K562 (cell line): ENCODE results near the gene SLC52A1. TPM values are rescaled to one million over a fixed set of nuclear protein-coding genes. Genes with fewer than 3 reads are reported as not detected.

Source experiments
- ATF4 ChIP-seq: fragments of 450-650 bp; formaldehyde crosslinking; IDR thresholded peaks from 2 replicates; pipeline ENCODE4 v1.4.0; 2022; ENCODE audit warnings: mild to moderate bottlenecking, moderate library complexity
- CC2D1A ChIP-seq: fragments of 450-650 bp; IDR thresholded peaks from 2 replicates; pipeline ENCODE4 v1.6.1; 2017; ENCODE audit warnings: mild to moderate bottlenecking
- CTBP1 ChIP-seq: fragments of 450-650 bp; IDR thresholded peaks from 2 replicates; pipeline ENCODE4 v1.6.1; 2016; ENCODE audit warnings: borderline replicate concordance
- DMBX1 ChIP-seq: fragments of 250-450 bp; sonication (Bioruptor Pico); IDR thresholded peaks from 2 replicates; pipeline ENCODE4 v1.8.0; 2022; ENCODE audit warnings: inconsistent platforms, mild to moderate bottlenecking, moderate library complexity, borderline replicate concordance
- NR0B1 ChIP-seq: fragments of 450-650 bp; IDR thresholded peaks from one replicate; pipeline ENCODE4 v1.6.1; 2018; ENCODE audit warnings: mild to moderate bottlenecking, moderate library complexity; ENCODE audit not compliant: partially characterized antibody
- NRF1 ChIP-seq, 2 experiments: fragments of 450-650 bp; IDR thresholded peaks in 1 of 2; conservative IDR thresholded peaks in 1 of 2; 2 replicates each; pipeline ENCODE4 v1.6.1; 2014; ENCODE audit warnings: mild to moderate bottlenecking in 2 of 2
- PHF21A ChIP-seq: fragments of 450-650 bp; IDR thresholded peaks from 2 replicates; pipeline ENCODE4 v1.6.1; 2017; ENCODE audit warnings: low read depth, borderline replicate concordance
- RCOR1 ChIP-seq, 2 experiments: IDR thresholded peaks; 2 replicates each; pipeline ENCODE4 v1.6.1; 2012; ENCODE audit warnings: low read depth in 2 of 2, low read length in 2 of 2, borderline replicate concordance in 1 of 2, improper control_type of control experiment in 1 of 2
- SP2 ChIP-seq: IDR thresholded peaks from 2 replicates; pipeline ENCODE4 v1.6.1; 2011; ENCODE audit warnings: mild to moderate bottlenecking, low read depth, low read length, moderate library complexity; ENCODE audit not compliant: poor library complexity, severe bottlenecking; ENCODE audit errors: extremely low read depth
- TAF1 ChIP-seq: IDR thresholded peaks from 2 replicates; pipeline ENCODE4 v1.6.1; 2011; ENCODE audit warnings: mild to moderate bottlenecking, low read length, moderate library complexity; ENCODE audit not compliant: insufficient read depth, control insufficient read depth, severe bottlenecking; ENCODE audit errors: extremely low read depth
- TFAM ChIP-seq: fragments of 250-450 bp; sonication (Bioruptor Pico); conservative IDR thresholded peaks from 2 replicates; pipeline ENCODE4 v1.5.0; 2021; ENCODE audit warnings: mild to moderate bottlenecking, moderate library complexity
- XRCC5 ChIP-seq: fragments of 200-400 bp; formaldehyde crosslinking; IDR thresholded peaks from 2 replicates; pipeline ENCODE4 v1.6.1; 2017; ENCODE audit warnings: low read depth, mild to moderate bottlenecking, low read length
- ZMIZ1 ChIP-seq, 2 experiments: fragments of 150-350 bp in 1 of 2; IDR thresholded peaks; 2 replicates each; pipeline ENCODE4 v1.6.1; 2012 to 2016; ENCODE audit warnings: low read depth in 2 of 2, low read length in 2 of 2, mild to moderate bottlenecking in 1 of 2, moderate library complexity in 1 of 2
- ZNF263 ChIP-seq: sonication (generic); formaldehyde crosslinking; IDR thresholded peaks from 2 replicates; pipeline ENCODE4 v1.8.0; 2022; ENCODE audit warnings: mild to moderate bottlenecking, missing genetic modification reagents, borderline replicate concordance
- ZNF3 ChIP-seq: fragments of 250-450 bp; sonication (Bioruptor Pico); IDR thresholded peaks from 2 replicates; pipeline ENCODE4 v1.5.0; 2021; ENCODE audit warnings: mild to moderate bottlenecking, moderate library complexity
- ZNF354B ChIP-seq: fragments of 250-450 bp; sonication (Bioruptor Pico); IDR thresholded peaks from 2 replicates; pipeline ENCODE4 v1.4.0; 2020
- polyA plus RNA-seq, 8 experiments: library from polyadenylated mRNA; depleted of rRNA in 4 of 8; stranded (reverse) in 5 of 8; unstranded in 3 of 8; fragments of >200 nt; fragmentation: Nextera tagmentation in 2 of 8; fragmentation: Illumina TruSeq in 1 of 8; extraction: Ambion mirVana in 2 of 8; extraction: Trizol in 1 of 8; gene quantifications; 2 replicates each; pipeline versions ENCODE4 v1.2.1 to v1.2.3, GENCODE V29; 2011 to 2014; ENCODE audit warnings: inconsistent platforms in 1 of 8, missing spikeins in 1 of 8
- total RNA-seq, 7 experiments: library from RNA; depleted of rRNA in 6 of 7; stranded (reverse); fragments of >200 nt in 6 of 7; fragmentation: Illumina TruSeq in 2 of 7; extraction: Trizol in 2 of 7; gene quantifications; 2 replicates each; pipeline versions ENCODE4 v1.2.1 to v1.2.3, GENCODE V29; 2011 to 2021; ENCODE audit warnings: low replicate concordance in 1 of 7
- TF ChIP-seq, protein P1 (sequence below): fragments of 150-350 bp; IDR thresholded peaks from 2 replicates; pipeline ENCODE4 v1.6.1; 2014; ENCODE audit warnings: low read depth, mild to moderate bottlenecking, low read length, borderline replicate concordance

The SLC52A1 gene
- total and polyA plus RNA-seq, 9 of the 15 experiments (the other 6 are each of a cell fraction or from before 2014, with no cell fraction given) = 0.04 TPM; not detected in 8

DNA sequence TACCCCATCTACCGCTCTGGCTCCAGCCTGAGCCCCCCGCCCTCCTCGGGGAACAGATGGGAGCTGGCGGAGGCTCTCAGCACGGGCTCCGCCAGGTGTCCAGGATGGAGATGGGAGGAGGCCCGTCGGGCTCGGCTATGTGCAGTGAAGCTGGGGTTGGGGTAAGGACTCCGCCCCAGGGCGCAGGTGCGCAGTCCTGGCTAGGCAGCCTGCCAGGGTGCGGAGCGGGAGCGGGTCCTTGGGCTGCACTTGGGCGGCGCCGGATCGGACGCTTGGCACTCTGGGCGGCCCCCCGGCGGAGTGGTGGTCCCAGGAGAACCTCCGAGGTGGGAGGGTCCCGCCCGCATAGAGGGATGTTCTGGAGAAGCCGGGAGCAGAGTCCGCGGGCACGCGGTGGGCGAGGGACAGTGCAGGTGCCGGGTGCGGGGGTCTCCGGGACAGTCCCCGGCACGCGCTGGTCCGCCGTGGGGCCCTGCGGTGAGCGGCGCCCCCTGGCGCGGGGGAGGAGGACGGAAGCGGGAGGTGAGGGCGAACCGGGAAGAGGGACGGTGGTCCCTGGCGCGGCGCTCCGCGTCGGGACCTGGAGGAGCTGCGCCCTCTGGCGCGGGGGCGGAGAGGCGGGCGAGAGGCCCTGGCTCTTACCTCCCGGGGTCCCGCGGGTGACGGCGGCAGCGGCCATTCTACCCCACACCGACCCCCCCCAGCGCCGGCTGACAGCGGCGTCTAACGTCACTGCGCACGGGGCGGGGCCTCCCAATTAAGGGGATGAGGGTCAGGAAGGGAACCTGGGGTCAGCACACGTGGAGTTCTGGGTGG, 48.1 kb downstream of the SLC52A1 start, which contains the start of gene CAMTA2 (continued):
- peak; percentile 83 to 85 for TF ChIP-seq NRF1 (conservative IDR thresholded peaks at IDR 0.05 in 1 of 2, IDR thresholded peaks at IDR 0.05 in 1 of 2)
- no peak for TF ChIP-seq ZNF354B (CRISPR knock-in tag)
- peak in 1 of 2 experiments; percentile 35; a peak in 1 of 4 replicates for TF ChIP-seq RCOR1 (IDR thresholded peaks at IDR 0.05; ENCODE audit: borderline replicate concordance in 1 of 2, low read depth in 2 of 2, low read length in 2 of 2)
- TF ChIP-seq NR0B1 = no peak
- TF ChIP-seq, protein P1, sequence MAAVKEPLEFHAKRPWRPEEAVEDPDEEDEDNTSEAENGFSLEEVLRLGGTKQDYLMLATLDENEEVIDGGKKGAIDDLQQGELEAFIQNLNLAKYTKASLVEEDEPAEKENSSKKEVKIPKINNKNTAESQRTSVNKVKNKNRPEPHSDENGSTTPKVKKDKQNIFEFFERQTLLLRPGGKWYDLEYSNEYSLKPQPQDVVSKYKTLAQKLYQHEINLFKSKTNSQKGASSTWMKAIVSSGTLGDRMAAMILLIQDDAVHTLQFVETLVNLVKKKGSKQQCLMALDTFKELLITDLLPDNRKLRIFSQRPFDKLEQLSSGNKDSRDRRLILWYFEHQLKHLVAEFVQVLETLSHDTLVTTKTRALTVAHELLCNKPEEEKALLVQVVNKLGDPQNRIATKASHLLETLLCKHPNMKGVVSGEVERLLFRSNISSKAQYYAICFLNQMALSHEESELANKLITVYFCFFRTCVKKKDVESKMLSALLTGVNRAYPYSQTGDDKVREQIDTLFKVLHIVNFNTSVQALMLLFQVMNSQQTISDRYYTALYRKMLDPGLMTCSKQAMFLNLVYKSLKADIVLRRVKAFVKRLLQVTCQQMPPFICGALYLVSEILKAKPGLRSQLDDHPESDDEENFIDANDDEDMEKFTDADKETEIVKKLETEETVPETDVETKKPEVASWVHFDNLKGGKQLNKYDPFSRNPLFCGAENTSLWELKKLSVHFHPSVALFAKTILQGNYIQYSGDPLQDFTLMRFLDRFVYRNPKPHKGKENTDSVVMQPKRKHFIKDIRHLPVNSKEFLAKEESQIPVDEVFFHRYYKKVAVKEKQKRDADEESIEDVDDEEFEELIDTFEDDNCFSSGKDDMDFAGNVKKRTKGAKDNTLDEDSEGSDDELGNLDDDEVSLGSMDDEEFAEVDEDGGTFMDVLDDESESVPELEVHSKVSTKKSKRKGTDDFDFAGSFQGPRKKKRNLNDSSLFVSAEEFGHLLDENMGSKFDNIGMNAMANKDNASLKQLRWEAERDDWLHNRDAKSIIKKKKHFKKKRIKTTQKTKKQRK = no peak
- peak; percentile 86 for TF ChIP-seq CTBP1
- no peak for TF ChIP-seq CC2D1A
- peak; percentile 78; the same call in 1 of the 2 replicates for TF ChIP-seq ZNF263
- TF ChIP-seq XRCC5 = 0 out of 2 replicates have a peak, but pooled peaks have one; percentile 89
- TF ChIP-seq ATF4 (CRISPR knock-in tag) = no peak
- TF ChIP-seq TFAM (CRISPR knock-in tag) = no peak
- TF ChIP-seq PHF21A = no peak
- TF ChIP-seq ZNF3 (CRISPR knock-in tag) = no peak
- TF ChIP-seq TAF1 = peak; percentile 59
- TF ChIP-seq SP2 = peak; percentile 57
- TF ChIP-seq DMBX1 (CRISPR knock-in tag) = no peak
- no peak for TF ChIP-seq ZMIZ1 (IDR thresholded peaks at IDR 0.05; ENCODE audit: low read depth in 2 of 2, low read length in 2 of 2)
